ENCODE measurements around the gene ESR1.

- TF ChIP-seq, protein P1, sequence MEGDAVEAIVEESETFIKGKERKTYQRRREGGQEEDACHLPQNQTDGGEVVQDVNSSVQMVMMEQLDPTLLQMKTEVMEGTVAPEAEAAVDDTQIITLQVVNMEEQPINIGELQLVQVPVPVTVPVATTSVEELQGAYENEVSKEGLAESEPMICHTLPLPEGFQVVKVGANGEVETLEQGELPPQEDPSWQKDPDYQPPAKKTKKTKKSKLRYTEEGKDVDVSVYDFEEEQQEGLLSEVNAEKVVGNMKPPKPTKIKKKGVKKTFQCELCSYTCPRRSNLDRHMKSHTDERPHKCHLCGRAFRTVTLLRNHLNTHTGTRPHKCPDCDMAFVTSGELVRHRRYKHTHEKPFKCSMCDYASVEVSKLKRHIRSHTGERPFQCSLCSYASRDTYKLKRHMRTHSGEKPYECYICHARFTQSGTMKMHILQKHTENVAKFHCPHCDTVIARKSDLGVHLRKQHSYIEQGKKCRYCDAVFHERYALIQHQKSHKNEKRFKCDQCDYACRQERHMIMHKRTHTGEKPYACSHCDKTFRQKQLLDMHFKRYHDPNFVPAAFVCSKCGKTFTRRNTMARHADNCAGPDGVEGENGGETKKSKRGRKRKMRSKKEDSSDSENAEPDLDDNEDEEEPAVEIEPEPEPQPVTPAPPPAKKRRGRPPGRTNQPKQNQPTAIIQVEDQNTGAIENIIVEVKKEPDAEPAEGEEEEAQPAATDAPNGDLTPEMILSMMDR (IDR thresholded peaks at IDR 0.05), result no peak
- TF ChIP-seq POLR2A (IDR thresholded peaks at IDR 0.05), result no peak
Observed at GRCh38 chr6:152086223-152086873, 278.9 kb downstream of the ESR1 start.
